ENCODE measurements around the gene TMEM191B.
"Not testable (repeated sequence)": the region's sequence is repeated elsewhere in the genome, so short reads cannot be mapped to it uniquely, and the experiment has no call there.

- TF ChIP-seq, protein P1, sequence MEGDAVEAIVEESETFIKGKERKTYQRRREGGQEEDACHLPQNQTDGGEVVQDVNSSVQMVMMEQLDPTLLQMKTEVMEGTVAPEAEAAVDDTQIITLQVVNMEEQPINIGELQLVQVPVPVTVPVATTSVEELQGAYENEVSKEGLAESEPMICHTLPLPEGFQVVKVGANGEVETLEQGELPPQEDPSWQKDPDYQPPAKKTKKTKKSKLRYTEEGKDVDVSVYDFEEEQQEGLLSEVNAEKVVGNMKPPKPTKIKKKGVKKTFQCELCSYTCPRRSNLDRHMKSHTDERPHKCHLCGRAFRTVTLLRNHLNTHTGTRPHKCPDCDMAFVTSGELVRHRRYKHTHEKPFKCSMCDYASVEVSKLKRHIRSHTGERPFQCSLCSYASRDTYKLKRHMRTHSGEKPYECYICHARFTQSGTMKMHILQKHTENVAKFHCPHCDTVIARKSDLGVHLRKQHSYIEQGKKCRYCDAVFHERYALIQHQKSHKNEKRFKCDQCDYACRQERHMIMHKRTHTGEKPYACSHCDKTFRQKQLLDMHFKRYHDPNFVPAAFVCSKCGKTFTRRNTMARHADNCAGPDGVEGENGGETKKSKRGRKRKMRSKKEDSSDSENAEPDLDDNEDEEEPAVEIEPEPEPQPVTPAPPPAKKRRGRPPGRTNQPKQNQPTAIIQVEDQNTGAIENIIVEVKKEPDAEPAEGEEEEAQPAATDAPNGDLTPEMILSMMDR (conservative IDR thresholded peaks at IDR 0.05) = not testable (repeated sequence)
- TF ChIP-seq ZFX (IDR thresholded peaks at IDR 0.05) = not testable (repeated sequence)
Measured at GRCh38 chr22:18511327-18511726, 16.3 kb upstream of the TMEM191B start.
